Peyer's patch (tissue), 4 donors: ENCODE data around the gene SPP2.

Experiments used
- POLR2A ChIP-seq, 2 donors: fragments of 450-650 bp; IDR thresholded peaks; one replicate each; pipeline ENCODE4 v1.5.1; 2017; ENCODE audit warnings: antibody characterized with exemption in 2 of 2, mild to moderate bottlenecking in 2 of 2, moderate library complexity in 2 of 2
- TF ChIP-seq, protein P1 (sequence below), 6 experiments: fragments of 450-650 bp in 4 of 6; fragments of 200-600 bp in 2 of 6; sonication (generic) in 1 of 6; IDR thresholded peaks; one replicate each; pipeline ENCODE4 v1.5.1; 2017 to 2019; ENCODE audit warnings: antibody characterized with exemption in 6 of 6, mild to moderate bottlenecking in 3 of 6, moderate library complexity in 1 of 6

DNA sequence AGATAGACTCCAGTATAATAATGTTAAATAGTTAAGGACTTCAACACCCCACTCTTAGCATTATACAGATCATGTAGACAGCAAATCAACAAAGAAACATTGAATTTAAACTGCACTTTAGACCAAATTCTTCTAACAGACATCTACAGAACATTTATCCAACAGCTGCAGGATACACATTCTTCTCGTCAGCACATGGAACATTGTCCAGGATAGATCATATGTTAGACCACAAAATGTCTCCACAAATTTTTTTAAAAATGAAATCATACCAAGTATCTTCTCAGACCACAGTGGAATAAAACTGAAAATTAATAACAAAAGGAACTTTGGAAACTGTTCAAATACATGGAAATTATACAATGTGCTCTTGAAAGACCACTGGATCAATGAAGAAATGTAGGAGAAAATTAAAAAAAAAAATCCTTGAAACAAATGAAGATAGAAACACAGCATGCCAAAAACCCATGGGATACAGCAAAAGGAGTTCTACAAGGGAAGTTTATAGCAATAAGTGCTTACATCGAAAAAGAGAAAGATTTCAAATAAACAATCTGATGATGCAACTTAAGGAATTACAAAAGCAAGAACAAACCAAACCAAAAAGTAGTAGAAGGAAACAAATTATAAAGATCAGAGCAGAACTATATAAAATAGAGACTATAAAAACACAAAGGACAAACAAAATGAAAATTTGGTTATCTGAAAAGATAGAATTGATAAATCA lies 12.3 kb upstream of the SPP2 start:
- no peak for TF ChIP-seq POLR2A (IDR thresholded peaks at IDR 0.05)
- TF ChIP-seq, protein P1, sequence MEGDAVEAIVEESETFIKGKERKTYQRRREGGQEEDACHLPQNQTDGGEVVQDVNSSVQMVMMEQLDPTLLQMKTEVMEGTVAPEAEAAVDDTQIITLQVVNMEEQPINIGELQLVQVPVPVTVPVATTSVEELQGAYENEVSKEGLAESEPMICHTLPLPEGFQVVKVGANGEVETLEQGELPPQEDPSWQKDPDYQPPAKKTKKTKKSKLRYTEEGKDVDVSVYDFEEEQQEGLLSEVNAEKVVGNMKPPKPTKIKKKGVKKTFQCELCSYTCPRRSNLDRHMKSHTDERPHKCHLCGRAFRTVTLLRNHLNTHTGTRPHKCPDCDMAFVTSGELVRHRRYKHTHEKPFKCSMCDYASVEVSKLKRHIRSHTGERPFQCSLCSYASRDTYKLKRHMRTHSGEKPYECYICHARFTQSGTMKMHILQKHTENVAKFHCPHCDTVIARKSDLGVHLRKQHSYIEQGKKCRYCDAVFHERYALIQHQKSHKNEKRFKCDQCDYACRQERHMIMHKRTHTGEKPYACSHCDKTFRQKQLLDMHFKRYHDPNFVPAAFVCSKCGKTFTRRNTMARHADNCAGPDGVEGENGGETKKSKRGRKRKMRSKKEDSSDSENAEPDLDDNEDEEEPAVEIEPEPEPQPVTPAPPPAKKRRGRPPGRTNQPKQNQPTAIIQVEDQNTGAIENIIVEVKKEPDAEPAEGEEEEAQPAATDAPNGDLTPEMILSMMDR (IDR thresholded peaks at IDR 0.05) = no peak
